WTC11 (cell line): Measurements from ENCODE around the gene SFT2D3. TPM values are rescaled to one million over a fixed set of nuclear protein-coding genes. Genes with fewer than 3 reads are reported as not detected.

Source experiments
- ATAC-seq: fragments of 200-7000 bp; cut with Tn5 transposase; 2 replicates; pipeline ENCODE4 v1.10.0; 2021; ENCODE audit warnings: mild to moderate bottlenecking, moderate library complexity
- CTCF ChIA-PET: fragments of 300-600 bp; sonication (Branson Sonifier 250); formaldehyde crosslinking; loops from one replicate; lab custom pipeline; 2021; ENCODE audit warnings: antibody characterized with exemption; lab: Charles Lee
- POLR2A ChIA-PET: fragments of 350-600 bp; sonication (Branson Sonifier 250); formaldehyde crosslinking; loops from one replicate; lab custom pipeline; 2021; ENCODE audit warnings: antibody characterized with exemption; lab: Charles Lee
- DNase-seq: peaks from one replicate; pipeline ENCODE4 v3.0.0; 2021; ENCODE audit warnings: low spot score
- H3K27ac Mint-ChIP-seq: 2 replicates; pipeline ENCODE4 v1.8.0; 2021; ENCODE audit warnings: mixed read lengths
- H3K27me3 Mint-ChIP-seq: 2 replicates; pipeline ENCODE4 v1.8.0; 2021; ENCODE audit warnings: low read depth, mild to moderate bottlenecking, moderate library complexity, mixed read lengths
- H3K36me3 Mint-ChIP-seq: 2 replicates; pipeline ENCODE4 v1.8.0; 2021; ENCODE audit warnings: mixed read lengths
- H3K4me1 Mint-ChIP-seq: 2 replicates; pipeline ENCODE4 v1.8.0; 2022; ENCODE audit warnings: mixed read lengths
- H3K4me3 Mint-ChIP-seq: 2 replicates; pipeline ENCODE4 v1.8.0; 2021; ENCODE audit warnings: mild to moderate bottlenecking, moderate library complexity, mixed read lengths
- H3K9me3 Mint-ChIP-seq: 2 replicates; pipeline ENCODE4 v1.8.0; 2021; ENCODE audit warnings: mixed read lengths
- CREM ChIP-seq: sonication (generic); formaldehyde crosslinking; IDR thresholded peaks from 2 replicates; pipeline ENCODE4 v1.8.1; 2022; ENCODE audit warnings: mild to moderate bottlenecking, missing genetic modification reagents, moderate library complexity
- ETV6 ChIP-seq: sonication (generic); formaldehyde crosslinking; IDR thresholded peaks from 2 replicates; pipeline ENCODE4 v1.8.1; 2022; ENCODE audit warnings: mild to moderate bottlenecking, missing genetic modification reagents
- GABPB1 ChIP-seq: sonication (generic); formaldehyde crosslinking; IDR thresholded peaks from 2 replicates; pipeline ENCODE4 v1.8.1; 2023; ENCODE audit warnings: mild to moderate bottlenecking, missing genetic modification reagents
- MLX ChIP-seq: sonication (generic); formaldehyde crosslinking; IDR thresholded peaks from 2 replicates; pipeline ENCODE4 v1.8.1; 2023; ENCODE audit warnings: mild to moderate bottlenecking, missing genetic modification reagents, moderate library complexity
- MXD4 ChIP-seq: fragments of 250-450 bp; sonication (Bioruptor Pico); IDR thresholded peaks from 2 replicates; pipeline ENCODE4 v1.8.0; 2021; ENCODE audit warnings: mild to moderate bottlenecking, moderate library complexity, borderline replicate concordance
- PRRX2 ChIP-seq: fragments of 250-450 bp; sonication (Bioruptor Pico); IDR thresholded peaks from 2 replicates; pipeline ENCODE4 v1.8.0; 2021; ENCODE audit warnings: mild to moderate bottlenecking
- SMAD3 ChIP-seq: sonication (generic); formaldehyde crosslinking; IDR thresholded peaks from 2 replicates; pipeline ENCODE4 v1.8.0; 2022; ENCODE audit warnings: missing genetic modification reagents, mild to moderate bottlenecking, borderline replicate concordance
- SMAD4 ChIP-seq: sonication (generic); formaldehyde crosslinking; IDR thresholded peaks from 2 replicates; pipeline ENCODE4 v1.8.0; 2022; ENCODE audit warnings: mild to moderate bottlenecking, missing genetic modification reagents
- TEAD1 ChIP-seq: sonication (generic); formaldehyde crosslinking; IDR thresholded peaks from 2 replicates; pipeline ENCODE4 v1.8.0; 2022; ENCODE audit warnings: mild to moderate bottlenecking, missing genetic modification reagents
- ZNF232 ChIP-seq: sonication (generic); formaldehyde crosslinking; IDR thresholded peaks from 2 replicates; pipeline ENCODE4 v1.8.0; 2022; ENCODE audit warnings: mild to moderate bottlenecking, missing genetic modification reagents
- ZNF317 ChIP-seq: sonication (generic); formaldehyde crosslinking; IDR thresholded peaks from 2 replicates; pipeline ENCODE4 v1.8.1; 2023; ENCODE audit warnings: low read depth, mild to moderate bottlenecking, moderate library complexity, missing genetic modification reagents, borderline replicate concordance
- total RNA-seq: library from RNA; stranded (reverse); gene quantifications from 3 replicates; pipeline ENCODE4 v1.2.3, GENCODE V29; 2021
- TF ChIP-seq, protein P1 (sequence below): fragments of 250-450 bp; sonication (Bioruptor Pico); IDR thresholded peaks from 2 replicates; pipeline ENCODE4 v1.9.0; 2021; ENCODE audit warnings: mild to moderate bottlenecking, borderline replicate concordance
- TF ChIP-seq, protein P2 (sequence below): sonication (generic); formaldehyde crosslinking; IDR thresholded peaks from 2 replicates; pipeline ENCODE4 v1.8.1; 2022; ENCODE audit warnings: low read depth, mild to moderate bottlenecking, moderate library complexity, missing genetic modification reagents, borderline replicate concordance
- TF ChIP-seq, protein P3 (sequence below): fragments of 250-450 bp; sonication (Bioruptor Pico); IDR thresholded peaks from 2 replicates; pipeline ENCODE4 v1.9.0; 2021; ENCODE audit warnings: moderate library complexity, mild to moderate bottlenecking, inconsistent platforms, borderline replicate concordance
- TF ChIP-seq, protein P4 (sequence below): sonication (generic); formaldehyde crosslinking; IDR thresholded peaks from 2 replicates; pipeline ENCODE4 v1.8.1; 2023; ENCODE audit warnings: mild to moderate bottlenecking, missing genetic modification reagents

SFT2D3 gene
- total RNA-seq, 1 experiment from 2014 or later, result 10.5 TPM

DNA sequence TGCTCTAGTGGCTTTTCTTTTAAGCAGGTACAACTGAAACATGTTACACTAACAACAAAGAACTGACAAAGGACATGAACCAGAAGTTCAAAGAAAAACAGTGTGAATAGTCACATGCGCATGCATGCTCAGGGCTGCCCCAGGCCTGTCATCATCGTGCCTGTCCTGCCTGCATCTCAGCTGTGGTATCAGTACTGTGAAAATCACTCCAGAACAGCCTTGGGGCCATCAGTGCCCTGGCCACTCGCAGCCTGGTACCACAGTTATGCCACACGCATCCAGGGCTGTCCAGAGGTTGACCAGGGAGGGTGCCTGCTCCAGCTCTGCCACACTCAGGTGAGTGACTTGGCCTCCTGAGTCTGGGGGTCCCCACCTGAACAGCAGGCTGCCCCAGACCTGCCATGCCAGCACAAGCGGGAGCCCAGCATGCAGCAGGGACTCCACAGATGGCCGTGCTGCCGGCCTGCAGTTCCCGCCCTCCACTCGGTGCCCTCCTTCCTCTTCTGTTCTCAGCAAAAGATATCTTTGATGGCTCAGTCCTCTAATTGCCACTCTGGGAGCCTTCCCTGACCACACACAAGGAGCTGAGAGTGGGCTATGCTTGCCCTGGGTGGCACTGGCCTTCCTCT is 38.2 kb upstream of the SFT2D3 start (continued):
- TF ChIP-seq, protein P1, sequence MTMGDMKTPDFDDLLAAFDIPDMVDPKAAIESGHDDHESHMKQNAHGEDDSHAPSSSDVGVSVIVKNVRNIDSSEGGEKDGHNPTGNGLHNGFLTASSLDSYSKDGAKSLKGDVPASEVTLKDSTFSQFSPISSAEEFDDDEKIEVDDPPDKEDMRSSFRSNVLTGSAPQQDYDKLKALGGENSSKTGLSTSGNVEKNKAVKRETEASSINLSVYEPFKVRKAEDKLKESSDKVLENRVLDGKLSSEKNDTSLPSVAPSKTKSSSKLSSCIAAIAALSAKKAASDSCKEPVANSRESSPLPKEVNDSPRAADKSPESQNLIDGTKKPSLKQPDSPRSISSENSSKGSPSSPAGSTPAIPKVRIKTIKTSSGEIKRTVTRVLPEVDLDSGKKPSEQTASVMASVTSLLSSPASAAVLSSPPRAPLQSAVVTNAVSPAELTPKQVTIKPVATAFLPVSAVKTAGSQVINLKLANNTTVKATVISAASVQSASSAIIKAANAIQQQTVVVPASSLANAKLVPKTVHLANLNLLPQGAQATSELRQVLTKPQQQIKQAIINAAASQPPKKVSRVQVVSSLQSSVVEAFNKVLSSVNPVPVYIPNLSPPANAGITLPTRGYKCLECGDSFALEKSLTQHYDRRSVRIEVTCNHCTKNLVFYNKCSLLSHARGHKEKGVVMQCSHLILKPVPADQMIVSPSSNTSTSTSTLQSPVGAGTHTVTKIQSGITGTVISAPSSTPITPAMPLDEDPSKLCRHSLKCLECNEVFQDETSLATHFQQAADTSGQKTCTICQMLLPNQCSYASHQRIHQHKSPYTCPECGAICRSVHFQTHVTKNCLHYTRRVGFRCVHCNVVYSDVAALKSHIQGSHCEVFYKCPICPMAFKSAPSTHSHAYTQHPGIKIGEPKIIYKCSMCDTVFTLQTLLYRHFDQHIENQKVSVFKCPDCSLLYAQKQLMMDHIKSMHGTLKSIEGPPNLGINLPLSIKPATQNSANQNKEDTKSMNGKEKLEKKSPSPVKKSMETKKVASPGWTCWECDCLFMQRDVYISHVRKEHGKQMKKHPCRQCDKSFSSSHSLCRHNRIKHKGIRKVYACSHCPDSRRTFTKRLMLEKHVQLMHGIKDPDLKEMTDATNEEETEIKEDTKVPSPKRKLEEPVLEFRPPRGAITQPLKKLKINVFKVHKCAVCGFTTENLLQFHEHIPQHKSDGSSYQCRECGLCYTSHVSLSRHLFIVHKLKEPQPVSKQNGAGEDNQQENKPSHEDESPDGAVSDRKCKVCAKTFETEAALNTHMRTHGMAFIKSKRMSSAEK (CRISPR knock-in tag), result no peak
- TF ChIP-seq MXD4 (CRISPR knock-in tag), result no peak
- TF ChIP-seq TEAD1, result no peak
- no peak for TF ChIP-seq ZNF317 (CRISPR knock-in tag)
- TF ChIP-seq, protein P2, sequence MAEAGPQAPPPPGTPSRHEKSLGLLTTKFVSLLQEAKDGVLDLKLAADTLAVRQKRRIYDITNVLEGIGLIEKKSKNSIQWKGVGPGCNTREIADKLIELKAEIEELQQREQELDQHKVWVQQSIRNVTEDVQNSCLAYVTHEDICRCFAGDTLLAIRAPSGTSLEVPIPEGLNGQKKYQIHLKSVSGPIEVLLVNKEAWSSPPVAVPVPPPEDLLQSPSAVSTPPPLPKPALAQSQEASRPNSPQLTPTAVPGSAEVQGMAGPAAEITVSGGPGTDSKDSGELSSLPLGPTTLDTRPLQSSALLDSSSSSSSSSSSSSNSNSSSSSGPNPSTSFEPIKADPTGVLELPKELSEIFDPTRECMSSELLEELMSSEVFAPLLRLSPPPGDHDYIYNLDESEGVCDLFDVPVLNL (CRISPR knock-in tag), result no peak
- TF ChIP-seq, protein P3, sequence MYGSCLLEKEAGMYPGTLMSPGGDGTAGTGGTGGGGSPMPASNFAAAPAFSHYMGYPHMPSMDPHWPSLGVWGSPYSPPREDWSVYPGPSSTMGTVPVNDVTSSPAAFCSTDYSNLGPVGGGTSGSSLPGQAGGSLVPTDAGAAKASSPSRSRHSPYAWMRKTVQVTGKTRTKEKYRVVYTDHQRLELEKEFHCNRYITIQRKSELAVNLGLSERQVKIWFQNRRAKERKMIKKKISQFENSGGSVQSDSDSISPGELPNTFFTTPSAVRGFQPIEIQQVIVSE, result no peak

GRCh38 chr2:127663566-127664064 is 37.7 kb upstream of the SFT2D3 start:
- peaks cover 3% of the 10 kb centered on the region for H3K4me1 Mint-ChIP-seq
- peaks cover 35% of the 10 kb centered on the region for H3K27me3 Mint-ChIP-seq
- H3K9me3 Mint-ChIP-seq, result peaks cover 9% of the 10 kb centered on the region
- TF ChIP-seq GABPB1 (CRISPR knock-in tag) (no peak), PRRX2 (CRISPR knock-in tag) (no peak), SMAD4 (CRISPR knock-in tag) (no peak), SMAD3 (CRISPR knock-in tag) (no peak), ZNF232 (CRISPR knock-in tag) (no peak), MLX (CRISPR knock-in tag) (no peak), ETV6 (CRISPR knock-in tag) (no peak), CREM (no peak)
- TF ChIP-seq, protein P4, sequence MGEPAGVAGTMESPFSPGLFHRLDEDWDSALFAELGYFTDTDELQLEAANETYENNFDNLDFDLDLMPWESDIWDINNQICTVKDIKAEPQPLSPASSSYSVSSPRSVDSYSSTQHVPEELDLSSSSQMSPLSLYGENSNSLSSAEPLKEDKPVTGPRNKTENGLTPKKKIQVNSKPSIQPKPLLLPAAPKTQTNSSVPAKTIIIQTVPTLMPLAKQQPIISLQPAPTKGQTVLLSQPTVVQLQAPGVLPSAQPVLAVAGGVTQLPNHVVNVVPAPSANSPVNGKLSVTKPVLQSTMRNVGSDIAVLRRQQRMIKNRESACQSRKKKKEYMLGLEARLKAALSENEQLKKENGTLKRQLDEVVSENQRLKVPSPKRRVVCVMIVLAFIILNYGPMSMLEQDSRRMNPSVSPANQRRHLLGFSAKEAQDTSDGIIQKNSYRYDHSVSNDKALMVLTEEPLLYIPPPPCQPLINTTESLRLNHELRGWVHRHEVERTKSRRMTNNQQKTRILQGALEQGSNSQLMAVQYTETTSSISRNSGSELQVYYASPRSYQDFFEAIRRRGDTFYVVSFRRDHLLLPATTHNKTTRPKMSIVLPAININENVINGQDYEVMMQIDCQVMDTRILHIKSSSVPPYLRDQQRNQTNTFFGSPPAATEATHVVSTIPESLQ, result no peak
- peak overlapping the region; percentile 53 for H3K4me3 Mint-ChIP-seq
- ChIA-PET CTCF (interaction anchor here (0.7 to 4.1 kb wide), 7 partner anchors 8 to 137 kb away, joined by 3 to 19 read pairs (median 6); partner anchors contain the start of genes IWS1 and LIMS2), POLR2A (no interaction called here)
- no peak overlapping the region for H3K27ac Mint-ChIP-seq
- ATAC-seq (no peak), DNase-seq (no peak)
- H3K36me3 Mint-ChIP-seq, result no peaks in the 10 kb centered on the region
